ENCODE data around the gene INHBE. TPM values are rescaled to one million over a fixed set of nuclear protein-coding genes. Genes with fewer than 3 reads are reported as not detected.
A peak's percentile ranks its signal among the peaks of the same experiment; 100 is the strongest.
"Not testable (repeated sequence)": the region's sequence is repeated elsewhere in the genome, so short reads cannot be mapped to it uniquely, and the experiment has no call there.

Gene INHBE
- total and polyA plus RNA-seq, 2 experiments from 2014 or later, result 0.23 to 0.74 TPM

DNA sequence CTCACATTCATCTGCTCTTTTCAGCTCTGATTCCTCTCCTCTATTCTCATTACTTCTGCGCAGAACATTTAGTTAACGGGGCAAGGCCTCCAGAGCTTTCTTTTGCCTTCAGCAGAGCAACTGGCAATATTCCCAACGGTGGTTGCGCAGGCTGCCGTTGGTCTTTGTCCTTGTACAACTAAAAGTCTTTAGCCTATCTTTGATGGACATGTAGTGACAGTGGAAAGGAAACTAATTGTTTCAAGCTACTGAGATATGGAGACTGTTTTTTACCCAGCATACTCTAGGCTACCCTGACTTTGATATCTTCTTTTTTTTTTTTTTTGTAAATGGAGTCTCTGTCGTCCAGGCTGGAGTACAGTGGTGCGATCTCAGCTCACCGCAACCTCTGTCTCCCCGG, 36.9 kb upstream of the INHBE start:
- Histone ChIP-seq H3K27me3 (no peaks in the 10 kb centered on the region), H3K36me3 (no peaks in the 10 kb centered on the region), H3K4me1 (ENCODE audit: low read depth) (peaks cover 5% of the 10 kb centered on the region), H3K27ac (peak overlapping the region; percentile 25), H3K4me3 (no peak overlapping the region), H3K9me3 (ENCODE audit: low read depth) (no peaks in the 10 kb centered on the region)
- no peak for TF ChIP-seq CTCF (IDR thresholded peaks at IDR 0.05; ENCODE audit: low read depth, low read length)
- DNase-seq (ENCODE audit: low read depth in 1 of 2, low spot score in 1 of 2), result peak in 1 of 2 donors; percentile 6

DNA sequence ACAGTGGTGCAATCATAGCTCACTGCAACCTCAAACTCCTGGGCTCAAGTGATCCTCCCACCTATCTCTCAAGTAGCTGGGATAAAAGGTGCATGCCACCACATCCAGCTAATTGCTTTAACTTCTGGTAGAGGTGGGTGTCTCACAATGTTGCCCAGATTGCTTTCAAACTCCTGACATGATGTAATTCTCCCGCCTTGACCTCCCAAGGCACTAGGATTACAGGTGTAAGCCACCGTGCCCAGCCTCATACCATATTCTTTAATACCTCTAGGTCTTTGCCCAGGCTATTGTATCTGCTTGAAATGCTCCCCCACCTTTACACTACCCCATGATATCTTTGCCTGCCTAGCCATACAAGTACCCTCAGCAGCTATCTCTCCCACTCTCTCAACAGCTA, 35.6 kb upstream of the INHBE start:
- H3K27me3 ChIP-seq, result no peaks in the 10 kb centered on the region
- no peaks in the 10 kb centered on the region for H3K9me3 ChIP-seq (ENCODE audit: low read depth)
- H3K4me1 ChIP-seq (ENCODE audit: low read depth), result peaks cover 5% of the 10 kb centered on the region
- H3K27ac ChIP-seq, result no peak overlapping the region
- TF ChIP-seq CTCF (IDR thresholded peaks at IDR 0.05; ENCODE audit: low read depth, low read length), result no peak
- DNase-seq (ENCODE audit: low read depth in 1 of 2, low spot score in 1 of 2), result no peak
- H3K36me3 ChIP-seq, result no peaks in the 10 kb centered on the region
- no peak overlapping the region for H3K4me3 ChIP-seq

GRCh38 chr12:57420482-57420881, 34.6 kb upstream of the INHBE start:
- no peaks in the 10 kb centered on the region for H3K9me3 ChIP-seq (ENCODE audit: low read depth)
- no peak overlapping the region for H3K4me3 ChIP-seq
- no peaks in the 10 kb centered on the region for H3K36me3 ChIP-seq
- H3K4me1 ChIP-seq (ENCODE audit: low read depth), result peaks cover 5% of the 10 kb centered on the region
- H3K27ac ChIP-seq, result no peak overlapping the region
- no peak for DNase-seq (ENCODE audit: low read depth in 1 of 2, low spot score in 1 of 2)
- no peaks in the 10 kb centered on the region for H3K27me3 ChIP-seq
- no peak for TF ChIP-seq CTCF (IDR thresholded peaks at IDR 0.05; ENCODE audit: low read depth, low read length)

- H3K36me3 ChIP-seq; DNase-seq (ENCODE audit: low read depth in 1 of 2, low spot score in 1 of 2); H3K27ac ChIP-seq; H3K4me3 ChIP-seq; H3K9me3 ChIP-seq (ENCODE audit: low read depth); H3K27me3 ChIP-seq: not testable (repeated sequence)
- H3K4me1 ChIP-seq (ENCODE audit: low read depth), result peaks cover 15% of the 10 kb centered on the region
Observed at GRCh38 chr12:57426948-57427347, 28.2 kb upstream of the INHBE start.

DNA sequence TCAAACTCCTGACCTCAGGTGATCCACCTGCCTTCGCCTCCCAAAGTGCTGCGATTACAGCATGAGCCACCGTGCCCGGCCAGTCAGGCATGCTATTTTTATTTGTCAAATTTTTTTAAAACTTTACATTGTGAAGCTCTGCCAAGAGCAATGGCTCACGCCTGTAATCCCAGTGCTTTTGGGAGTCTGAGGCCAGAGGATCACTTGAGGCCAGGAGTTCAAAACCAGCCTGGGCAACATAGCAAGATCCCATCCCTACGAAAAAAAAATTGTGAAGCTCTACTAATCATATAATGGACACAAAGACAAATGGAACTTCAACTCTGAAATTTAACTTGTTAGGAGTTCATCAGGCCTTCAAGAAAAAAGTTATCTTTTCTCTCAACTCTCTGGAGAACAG, 26.1 kb upstream of the INHBE start:
- no peak for TF ChIP-seq CTCF (IDR thresholded peaks at IDR 0.05; ENCODE audit: low read depth, low read length)
- H3K27ac ChIP-seq, result peak overlapping the region; percentile 97
- no peak overlapping the region for H3K4me3 ChIP-seq
- H3K36me3 ChIP-seq, result no peaks in the 10 kb centered on the region
- no peaks in the 10 kb centered on the region for H3K27me3 ChIP-seq
- H3K9me3 ChIP-seq (ENCODE audit: low read depth), result no peaks in the 10 kb centered on the region
- DNase-seq (ENCODE audit: low read depth in 1 of 2, low spot score in 1 of 2), result no peak
- peaks cover 15% of the 10 kb centered on the region for H3K4me1 ChIP-seq (ENCODE audit: low read depth)

DNA sequence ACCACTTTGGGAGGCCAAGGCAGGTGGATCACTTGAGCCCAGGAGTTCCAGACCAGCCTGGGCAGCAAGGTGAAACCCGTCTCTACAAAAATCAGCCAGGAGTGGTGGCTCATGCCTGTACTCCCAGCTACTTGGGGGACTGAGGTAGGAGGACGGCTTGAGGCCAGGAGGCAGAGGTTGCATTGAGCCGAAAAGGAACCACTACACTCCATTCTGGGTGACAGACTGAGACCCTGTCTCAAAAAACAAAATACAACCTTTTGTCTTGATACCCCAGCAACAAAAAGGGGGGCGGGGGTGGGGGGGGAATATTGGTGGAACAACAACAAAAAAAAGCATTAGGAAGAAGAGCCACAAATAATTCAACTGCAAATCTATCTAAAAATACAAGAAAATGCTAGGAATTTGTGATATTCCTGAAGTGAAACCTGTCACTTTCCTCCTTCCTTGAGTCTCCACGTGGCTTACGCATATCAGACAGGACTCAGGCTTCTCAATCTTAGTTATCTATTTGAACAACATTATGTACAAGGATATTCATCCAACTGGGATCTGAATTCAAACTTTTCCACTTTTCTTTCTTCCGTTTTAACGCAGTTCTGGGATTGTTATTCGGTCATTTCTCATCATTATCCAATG, 25.5 kb upstream of the INHBE start:
- Histone ChIP-seq H3K27ac (peak overlapping the region; percentile 97), H3K9me3 (ENCODE audit: low read depth) (no peaks in the 10 kb centered on the region), H3K4me3 (peak overlapping the region; percentile 72), H3K27me3 (no peaks in the 10 kb centered on the region), H3K36me3 (no peaks in the 10 kb centered on the region), H3K4me1 (ENCODE audit: low read depth) (peaks cover 15% of the 10 kb centered on the region)
- peak in 1 of 2 donors; percentile 11 for DNase-seq (ENCODE audit: low read depth in 1 of 2, low spot score in 1 of 2)
- TF ChIP-seq CTCF (IDR thresholded peaks at IDR 0.05; ENCODE audit: low read depth, low read length), result no peak
